HEK293T (cell line): Measurements from ENCODE around the gene EPB41L2.
A peak's percentile ranks its signal among the peaks of the same experiment; 100 is the strongest.

Experiments used
- CTCF ChIA-PET: fragments of 350-600 bp; formaldehyde crosslinking; extraction: SDS; loops from one replicate; lab custom pipeline; 2021; ENCODE audit warnings: antibody characterized with exemption, inconsistent platforms; lab: Yijun Ruan, JAX
- POLR2A ChIA-PET: fragments of 350-600 bp; formaldehyde crosslinking; extraction: SDS; loops from one replicate; lab custom pipeline; 2020; ENCODE audit warnings: antibody characterized with exemption, inconsistent platforms; lab: Yijun Ruan, JAX
- DNase-seq: peaks from one replicate; pipeline ENCODE4 v3.0.0; 2012; ENCODE audit warnings: mixed read lengths; ENCODE audit errors: extremely low spot score
- ARNT ChIP-seq: fragments of 450-650 bp; IDR thresholded peaks from 2 replicates; pipeline ENCODE4 v1.6.1; 2017; ENCODE audit warnings: mild to moderate bottlenecking
- BHLHE40 ChIP-seq: fragments of 450-650 bp; IDR thresholded peaks from 2 replicates; pipeline ENCODE4 v1.6.1; 2016; ENCODE audit warnings: mild to moderate bottlenecking, moderate library complexity, borderline replicate concordance
- CTBP1 ChIP-seq: fragments of 450-650 bp; IDR thresholded peaks from 2 replicates; pipeline ENCODE4 v1.6.1; 2016; ENCODE audit warnings: borderline replicate concordance
- ELF4 ChIP-seq: fragments of 450-650 bp; IDR thresholded peaks from 2 replicates; pipeline ENCODE4 v1.6.1; 2017; ENCODE audit warnings: antibody characterized with exemption
- FOXA1 ChIP-seq: fragments of 450-650 bp; IDR thresholded peaks from 2 replicates; pipeline ENCODE4 v1.6.1; 2016; ENCODE audit warnings: mild to moderate bottlenecking
- FOXK2 ChIP-seq: fragments of 450-650 bp; IDR thresholded peaks from 2 replicates; pipeline ENCODE4 v1.6.1; 2016; ENCODE audit warnings: mild to moderate bottlenecking
- FOXM1 ChIP-seq: fragments of 450-650 bp; IDR thresholded peaks from 2 replicates; pipeline ENCODE4 v1.6.1; 2017; ENCODE audit warnings: mild to moderate bottlenecking, borderline replicate concordance
- HDGF ChIP-seq: fragments of 450-650 bp; IDR thresholded peaks from 2 replicates; pipeline ENCODE4 v1.6.1; 2017; ENCODE audit warnings: antibody characterized with exemption, borderline replicate concordance
- L3MBTL2 ChIP-seq: fragments of 450-650 bp; conservative IDR thresholded peaks from 2 replicates; pipeline ENCODE4 v1.6.1; 2016; ENCODE audit warnings: mild to moderate bottlenecking
- LEF1 ChIP-seq: fragments of 450-650 bp; IDR thresholded peaks from 2 replicates; pipeline ENCODE4 v1.6.1; 2017; ENCODE audit warnings: mild to moderate bottlenecking, borderline replicate concordance
- NFRKB ChIP-seq: fragments of 450-650 bp; IDR thresholded peaks from 2 replicates; pipeline ENCODE4 v1.6.1; 2016; ENCODE audit warnings: mild to moderate bottlenecking, moderate library complexity
- SP1 ChIP-seq: fragments of 450-650 bp; IDR thresholded peaks from 2 replicates; pipeline ENCODE4 v1.6.1; 2017
- SUZ12 ChIP-seq: fragments of 450-650 bp; IDR thresholded peaks from 2 replicates; pipeline ENCODE4 v1.6.1; 2016; ENCODE audit warnings: mild to moderate bottlenecking
- TARDBP ChIP-seq: fragments of 450-650 bp; IDR thresholded peaks from 2 replicates; pipeline ENCODE4 v1.6.1; 2016
- ZNF384 ChIP-seq: fragments of 450-650 bp; IDR thresholded peaks from 2 replicates; pipeline ENCODE4 v1.6.1; 2016
- TF ChIP-seq, protein P1 (sequence below): fragments of 450-650 bp; IDR thresholded peaks from 2 replicates; pipeline ENCODE4 v1.6.1; 2016

The EPB41L2 gene

DNA sequence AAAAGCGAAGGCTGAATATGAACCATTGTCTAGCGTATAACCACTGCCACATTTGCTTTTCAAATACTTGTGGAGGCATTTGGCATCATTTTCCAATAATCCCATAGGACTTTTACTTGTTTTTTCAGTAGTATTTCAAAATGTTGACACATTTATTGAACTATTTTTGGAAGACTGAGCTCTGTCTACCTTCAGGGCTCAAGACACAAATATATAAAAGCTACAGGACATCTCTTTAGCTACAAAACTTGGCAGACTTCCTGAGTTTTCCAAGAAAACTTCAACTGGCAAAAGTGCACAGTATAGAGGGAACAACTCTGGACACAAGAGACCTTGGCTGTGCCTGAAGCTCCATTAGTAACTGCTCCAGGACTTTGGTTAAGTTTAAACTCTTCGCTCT lies 13.4 kb downstream of the EPB41L2 start:
- ChIA-PET CTCF (no interaction called here), POLR2A (interaction anchor here (0.8 kb wide), 1 partner anchor 45 kb away, joined by 3 read pairs; no protein-coding TSS in a partner anchor)
- TF ChIP-seq, protein P1, sequence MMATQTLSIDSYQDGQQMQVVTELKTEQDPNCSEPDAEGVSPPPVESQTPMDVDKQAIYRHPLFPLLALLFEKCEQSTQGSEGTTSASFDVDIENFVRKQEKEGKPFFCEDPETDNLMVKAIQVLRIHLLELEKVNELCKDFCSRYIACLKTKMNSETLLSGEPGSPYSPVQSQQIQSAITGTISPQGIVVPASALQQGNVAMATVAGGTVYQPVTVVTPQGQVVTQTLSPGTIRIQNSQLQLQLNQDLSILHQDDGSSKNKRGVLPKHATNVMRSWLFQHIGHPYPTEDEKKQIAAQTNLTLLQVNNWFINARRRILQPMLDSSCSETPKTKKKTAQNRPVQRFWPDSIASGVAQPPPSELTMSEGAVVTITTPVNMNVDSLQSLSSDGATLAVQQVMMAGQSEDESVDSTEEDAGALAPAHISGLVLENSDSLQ: 0 out of 2 replicates have a peak, but pooled peaks have one; percentile 16
- TF ChIP-seq HDGF: no peak
- DNase-seq: no peak

DNA sequence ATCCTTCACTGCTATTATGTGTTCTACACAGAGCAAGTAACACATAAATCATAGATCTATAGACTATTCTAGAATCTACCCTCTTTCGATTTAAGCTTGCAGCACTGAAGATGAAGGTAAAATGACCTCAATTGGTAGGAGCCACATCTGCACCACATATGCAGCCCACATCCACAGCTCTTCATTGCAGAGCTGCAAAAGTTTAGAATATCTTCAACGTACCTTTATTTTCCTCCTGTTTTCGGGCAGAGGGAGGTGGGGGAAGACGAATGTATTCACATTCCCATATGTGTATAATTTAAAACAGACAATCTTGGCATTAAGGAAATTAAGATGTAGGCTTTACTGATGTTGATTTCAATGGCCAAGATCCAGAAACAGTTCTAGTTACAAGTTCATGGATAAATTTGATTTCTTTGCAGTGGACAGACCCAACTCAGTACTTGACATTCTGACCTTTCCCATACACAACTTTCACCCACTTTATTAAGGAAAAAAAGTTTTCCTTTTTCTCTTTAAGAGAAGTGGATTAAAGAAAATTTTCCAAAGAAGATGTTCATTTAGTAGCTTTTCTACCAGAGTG lies 14.0 kb downstream of the EPB41L2 start:
- DNase-seq: no peak
- ChIA-PET POLR2A (interaction anchor here (0.8 kb wide), 1 partner anchor 45 kb away, joined by 3 read pairs; no protein-coding TSS in a partner anchor), CTCF (no interaction called here)

DNA sequence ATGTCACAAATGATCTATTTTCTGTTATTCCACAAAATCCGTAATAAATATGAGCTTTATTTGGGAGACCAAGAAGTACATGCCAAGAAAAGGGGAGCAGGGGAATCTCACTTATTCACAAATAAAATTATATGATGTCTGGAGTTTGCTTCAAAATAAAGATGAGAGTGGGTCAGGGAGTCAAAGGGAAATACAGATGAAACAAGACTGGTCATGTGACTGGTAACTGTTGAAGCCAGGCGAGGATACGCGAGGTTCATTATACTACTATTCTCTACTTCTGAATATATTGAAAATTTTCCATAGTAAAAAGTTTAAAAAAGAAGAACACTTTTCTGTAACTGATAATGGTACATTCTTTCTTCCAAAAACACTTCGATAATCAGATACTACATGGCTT lies 14.6 kb downstream of the EPB41L2 start:
- ChIA-PET POLR2A (no interaction called here), CTCF (no interaction called here)
- TF ChIP-seq, protein P1: no peak
- no peak for TF ChIP-seq ELF4
- TF ChIP-seq CTBP1: no peak
- TF ChIP-seq NFRKB: no peak
- TF ChIP-seq FOXM1: no peak
- TF ChIP-seq ZNF384: no peak
- TF ChIP-seq LEF1: no peak
- TF ChIP-seq FOXA1: no peak
- TF ChIP-seq SUZ12: no peak
- TF ChIP-seq L3MBTL2: no peak
- TF ChIP-seq HDGF: no peak
- no peak for TF ChIP-seq FOXK2
- TF ChIP-seq BHLHE40: no peak
- TF ChIP-seq SP1: no peak
- no peak for TF ChIP-seq TARDBP
- no peak for TF ChIP-seq ARNT
- DNase-seq: no peak

More for the DNA sequence above, 14.0 kb downstream of the EPB41L2 start:
- no peak for TF ChIP-seq NFRKB
- TF ChIP-seq FOXM1: no peak

DNA sequence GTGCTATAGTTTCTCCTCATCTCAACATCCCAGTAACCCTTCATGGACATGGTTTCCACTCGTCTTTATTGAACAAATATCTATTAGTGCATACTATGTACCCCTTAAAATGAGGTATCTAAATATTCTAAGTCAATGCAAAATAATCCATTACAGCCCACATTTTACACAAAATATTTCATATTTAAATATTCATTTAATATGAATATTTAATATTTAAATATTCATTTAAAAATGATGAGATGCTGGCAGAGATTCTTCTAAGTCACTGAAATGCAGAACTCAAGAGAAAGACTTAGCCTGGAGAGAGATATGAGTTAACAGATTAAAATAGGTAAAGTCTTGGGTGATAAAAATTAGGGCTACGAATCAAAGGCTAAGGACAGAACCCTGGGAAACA lies 17.9 kb downstream of the EPB41L2 start:
- no peak for DNase-seq
- TF ChIP-seq LEF1: no peak
- no peak for TF ChIP-seq BHLHE40
- no peak for TF ChIP-seq ELF4
- no peak for TF ChIP-seq SUZ12
- no peak for TF ChIP-seq NFRKB
- TF ChIP-seq CTBP1: no peak
- TF ChIP-seq FOXK2: no peak
- TF ChIP-seq, protein P1: no peak
- no peak for TF ChIP-seq ARNT
- CTCF ChIA-PET: no interaction called here
- POLR2A ChIA-PET: no interaction called here

DNA sequence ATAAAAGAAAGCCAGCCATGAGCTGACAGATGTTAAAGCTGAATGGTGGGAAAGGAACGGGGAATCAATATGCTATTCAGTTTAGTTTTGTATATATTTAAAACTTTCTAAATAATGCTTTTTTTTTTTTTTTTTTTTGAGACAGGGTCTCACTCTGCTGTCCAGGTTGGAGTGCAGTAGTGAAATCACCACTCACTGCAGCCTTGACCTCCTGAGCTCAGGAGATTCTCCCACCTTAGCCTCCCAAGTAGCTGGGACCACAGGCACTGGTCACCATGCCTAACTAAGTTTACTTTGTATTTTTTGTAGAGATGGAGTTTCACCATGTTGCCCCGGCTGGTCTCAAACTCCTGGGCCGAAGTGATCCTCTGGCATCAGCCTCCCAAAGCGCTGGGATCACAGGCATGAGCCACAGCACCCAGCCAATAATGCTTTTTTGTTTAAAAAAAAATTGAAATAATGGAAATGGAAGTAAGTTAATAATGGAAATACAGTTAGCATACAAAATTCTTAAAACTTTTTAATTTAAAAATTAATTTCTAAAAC lies 19.1 kb downstream of the EPB41L2 start:
- ChIA-PET POLR2A (no interaction called here), CTCF (no interaction called here)
- no peak for TF ChIP-seq LEF1
- TF ChIP-seq L3MBTL2: no peak
- no peak for DNase-seq

DNA sequence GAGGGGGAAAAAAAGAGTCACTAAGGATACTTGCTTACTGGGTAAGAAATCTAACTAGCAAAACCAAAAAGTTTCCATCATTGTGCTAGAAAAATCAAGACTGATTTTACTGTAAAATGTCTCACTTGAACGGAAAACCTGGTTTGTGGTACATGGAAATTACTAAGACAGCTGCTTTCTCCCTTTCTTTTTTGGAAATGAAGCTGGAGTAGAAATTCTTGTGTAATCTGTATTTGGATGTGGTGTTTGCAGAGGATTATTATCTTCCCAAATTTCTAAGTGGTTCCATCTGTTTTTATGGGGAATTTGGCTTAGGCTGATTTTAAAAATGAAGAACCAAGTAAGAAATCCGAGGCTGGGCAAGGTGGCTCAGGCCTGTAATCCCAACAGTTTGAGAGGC lies 20.4 kb downstream of the EPB41L2 start:
- CTCF ChIA-PET: no interaction called here
- POLR2A ChIA-PET: no interaction called here
- DNase-seq: no peak
- TF ChIP-seq SUZ12 (no peak), ZNF384 (no peak), SP1 (no peak), ARNT (no peak)
- TF ChIP-seq, protein P1: no peak

DNA sequence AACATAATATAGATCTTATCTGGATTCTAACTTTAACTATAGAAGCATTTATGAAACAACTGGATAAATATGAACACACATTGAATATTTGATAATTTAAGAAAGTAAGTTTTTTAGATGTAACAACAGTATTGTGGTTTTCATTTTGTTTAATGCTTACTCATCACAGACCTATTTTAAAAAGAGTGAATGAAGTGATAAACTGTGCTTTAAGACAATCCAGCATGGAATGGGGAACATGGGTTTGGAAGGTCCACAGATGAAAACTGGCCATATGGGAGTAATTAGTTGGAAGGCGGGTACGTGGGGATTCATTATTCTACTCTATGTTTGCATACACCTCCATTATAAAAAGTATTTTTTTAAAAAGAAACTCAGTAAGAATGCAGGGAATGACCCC lies 21.2 kb downstream of the EPB41L2 start:
- no peak for DNase-seq
- TF ChIP-seq, protein P1: no peak
- TF ChIP-seq ELF4: no peak
- no peak for TF ChIP-seq HDGF
- TF ChIP-seq NFRKB: no peak
- TF ChIP-seq SUZ12: no peak
- no peak for TF ChIP-seq FOXK2
- TF ChIP-seq TARDBP: no peak
- TF ChIP-seq ZNF384: no peak
- no peak for TF ChIP-seq ARNT
- no peak for TF ChIP-seq CTBP1
- no peak for TF ChIP-seq LEF1
- no peak for TF ChIP-seq L3MBTL2
- TF ChIP-seq FOXM1: no peak
- TF ChIP-seq FOXA1: no peak
- no peak for TF ChIP-seq BHLHE40
- ChIA-PET POLR2A (no interaction called here), CTCF (no interaction called here)
